Kidney (tissue), 14 donors: Measurements from ENCODE around the gene THOC7. TPM values are rescaled to one million over a fixed set of nuclear protein-coding genes. Genes with fewer than 3 reads are reported as not detected.
A peak's percentile ranks its signal among the peaks of the same experiment; 100 is the strongest.

ENCODE experiments used
- DNase-seq, 5 donors: peaks; one replicate each; pipeline ENCODE4 v3.0.0-alpha.2; 2013 to 2020
- FAIRE-seq: peaks from 2 replicates; lab custom pipeline; 2012; peaks lifted over from hg19 to GRCh38; lab: Jason Lieb, UNC
- H3K27ac ChIP-seq, 2 donors: one replicate each; pipeline ENCODE4 v1.7.0; 2013; ENCODE audit warnings: low read depth in 2 of 2, low read length in 2 of 2, inconsistent platforms in 1 of 2
- H3K27me3 ChIP-seq: one replicate; pipeline ENCODE4 v1.7.1; 2013; ENCODE audit warnings: low read length, inconsistent platforms; ENCODE audit not compliant: control insufficient read depth, insufficient read depth
- H3K36me3 ChIP-seq, 3 donors: one replicate each; pipeline versions ENCODE4 v1.7.0 to v1.7.1; 2013; ENCODE audit warnings: low read length in 3 of 3, control low read depth in 1 of 3, inconsistent platforms in 1 of 3; ENCODE audit not compliant: insufficient read depth in 3 of 3, control insufficient read depth in 2 of 3
- H3K4me1 ChIP-seq, 3 donors: one replicate each; pipeline versions ENCODE4 v1.7.0 to v1.7.1; 2013; ENCODE audit warnings: low read length in 3 of 3, inconsistent platforms in 1 of 3, low read depth in 1 of 3; ENCODE audit not compliant: control insufficient read depth in 2 of 3, insufficient read depth in 2 of 3
- H3K4me3 ChIP-seq, 3 donors: one replicate each; pipeline versions ENCODE4 v1.7.0 to v1.8.1; 2013; ENCODE audit warnings: low read length in 3 of 3, control low read depth in 1 of 3, inconsistent platforms in 1 of 3
- H3K9ac ChIP-seq, 3 donors: one replicate each; pipeline versions ENCODE4 v1.7.0 to v1.7.1; 2013; ENCODE audit warnings: low read length in 3 of 3, control low read depth in 1 of 3, inconsistent platforms in 1 of 3
- H3K9me3 ChIP-seq, 3 donors: one replicate each; pipeline versions ENCODE4 v1.7.0 to v1.7.1; 2013; ENCODE audit warnings: low read length in 3 of 3, control low read depth in 1 of 3, inconsistent platforms in 1 of 3; ENCODE audit not compliant: control insufficient read depth in 2 of 3, insufficient read depth in 1 of 3
- CTCF ChIP-seq: IDR thresholded peaks from 3 replicates; pipeline ENCODE4 v1.5.1; 2012; ENCODE audit warnings: mild to moderate bottlenecking, moderate library complexity, borderline replicate concordance; ENCODE audit not compliant: insufficient read depth; ENCODE audit errors: extremely low read depth
- intact Hi-C: fragments of 100-400 bp; cut with DNase I; formaldehyde crosslinking; loops from one replicate; pipeline ENCODE4 v1.11.1; 2022
- polyA plus RNA-seq: library from polyadenylated mRNA; stranded (reverse); fragments of 350-450 nt; fragmentation: Illumina TruSeq; extraction: RNeasy Lipid Tissue Mini Kit (QIAGEN cat#74804); gene quantifications from one replicate; pipeline ENCODE4 v1.2.3, GENCODE V29; 2014; ENCODE audit warnings: low read depth, low replicate concordance; ENCODE audit not compliant: insufficient read depth
- total RNA-seq: library from RNA; stranded (reverse); fragmentation: NEBNext Ultra II Directional; extraction: Animal tissue kit (Norgen Biotek cat#: 25700); gene quantifications from one replicate; pipeline ENCODE4 v1.2.1, GENCODE V29; 2021
- donor health status: control.
- donor health status: control.
- donor health status: control.
- donor health status: control.
- donor health status: control.
- donor health status: DM: yes; HTN: yes; CAD: no.
- donor health status: Normal renal cell carcinoma (clear cell type).

THOC7 gene
- total and polyA plus RNA-seq, 2 donors from 2014 or later: 55.2 to 99.5 TPM

GRCh38 chr3:63870615-63871005 is 7.0 kb upstream of the THOC7 start:
- intact Hi-C loops: no loop called here
- H3K9me3 ChIP-seq: no peaks in the 10 kb centered on the region

GRCh38 chr3:63869940-63870614 is 6.5 kb upstream of the THOC7 start:
- Histone ChIP-seq H3K36me3 (no peaks in the 10 kb centered on the region), H3K9ac (no peak overlapping the region), H3K9me3 (no peaks in the 10 kb centered on the region), H3K4me1 (peaks cover 0 to 2% (median under 1%) of the 10 kb centered on the region in 3 donors), H3K4me3 (no peak overlapping the region), H3K27ac (no peak overlapping the region), H3K27me3 (no peaks in the 10 kb centered on the region)
- FAIRE-seq (no peak), DNase-seq (no peak)
- TF ChIP-seq CTCF: no peak
- intact Hi-C loops: no loop called here

More at GRCh38 chr3:63870615-63871005, 7.0 kb upstream of the THOC7 start:
- no peak for FAIRE-seq
- H3K4me1 ChIP-seq: peaks cover 0 to under 1% (median 0%) of the 10 kb centered on the region in 3 donors
- no peak overlapping the region for H3K27ac ChIP-seq
- TF ChIP-seq CTCF: no peak
- H3K36me3 ChIP-seq: no peaks in the 10 kb centered on the region
- no peak overlapping the region for H3K9ac ChIP-seq
- no peak overlapping the region for H3K4me3 ChIP-seq
- DNase-seq: peak in 2 of 5 donors; percentile 11 to 26
- no peaks in the 10 kb centered on the region for H3K27me3 ChIP-seq

- H3K36me3 ChIP-seq: no peaks in the 10 kb centered on the region
- TF ChIP-seq CTCF: no peak
- no peaks in the 10 kb centered on the region for H3K27me3 ChIP-seq
- no peak overlapping the region for H3K4me3 ChIP-seq
- H3K4me1 ChIP-seq: peaks cover 0 to 8% (median 2%) of the 10 kb centered on the region in 3 donors
- FAIRE-seq (no peak), DNase-seq (no peak)
- no peak overlapping the region for H3K27ac ChIP-seq
- H3K9ac ChIP-seq: no peak overlapping the region
- intact Hi-C loops: no loop called here
- H3K9me3 ChIP-seq: no peaks in the 10 kb centered on the region
Observed at GRCh38 chr3:63867225-63867624, 3.6 kb upstream of the THOC7 start.

GRCh38 chr3:63864965-63865327 is 1.3 kb upstream of the THOC7 start:
- intact Hi-C loops: no loop called here
- no peak for FAIRE-seq

More at GRCh38 chr3:63864965-63865327, 1.3 kb upstream of the THOC7 start:
- no peaks in the 10 kb centered on the region for H3K9me3 ChIP-seq
- no peaks in the 10 kb centered on the region for H3K27me3 ChIP-seq
- no peaks in the 10 kb centered on the region for H3K36me3 ChIP-seq
- H3K4me1 ChIP-seq: peaks cover 0 to 8% (median 2%) of the 10 kb centered on the region in 3 donors
- H3K4me3 ChIP-seq: peak overlapping the region; percentile 66 to 80 (median 74)
- no peak for DNase-seq
- H3K27ac ChIP-seq: peak overlapping the region; percentile 63 to 79
- TF ChIP-seq CTCF: no peak
- H3K9ac ChIP-seq: peak overlapping the region in 2 of 3 donors; percentile 51 to 60
